Caco-2 (cell line): ENCODE results near the gene SCP2. TPM values are rescaled to one million over a fixed set of nuclear protein-coding genes. Genes with fewer than 3 reads are reported as not detected.

Experiments
- BruUV-seq: library from RNA; stranded (reverse); fragments of 400-500 nt; replicated peaks from 2 replicates; lab custom pipeline; 2021; lab: Mats Ljungman, UMichigan
- CTCF ChIA-PET: fragments of 300-600 bp; sonication (Branson Sonifier 250); formaldehyde crosslinking; loops from one replicate; lab custom pipeline; 2022; ENCODE audit warnings: antibody characterized with exemption; lab: Charles Lee
- POLR2A ChIA-PET: fragments of 300-600 bp; sonication (Branson Sonifier 250); formaldehyde crosslinking; loops from one replicate; lab custom pipeline; 2022; ENCODE audit warnings: antibody characterized with exemption; lab: Charles Lee
- DNase-seq, 2 experiments: peaks; one replicate each; pipeline versions ENCODE4 v3.0.0 to v3.0.0-alpha.2; 2020 to 2022
- H3K27me3 ChIP-seq: replicated peaks from 2 replicates; pipeline ENCODE4 v1.6.0; 2011; ENCODE audit warnings: low read length; ENCODE audit not compliant: control insufficient read depth, insufficient read depth
- H3K36me3 ChIP-seq: 2 replicates; pipeline ENCODE4 v1.5.1; 2011; ENCODE audit warnings: low read length; ENCODE audit not compliant: control insufficient read depth, insufficient read depth
- H3K4me1 ChIP-seq: fragments of 250-450 bp; sonication (Bioruptor Pico); 2 replicates; pipeline ENCODE4 v1.5.1; 2020; ENCODE audit warnings: mild to moderate bottlenecking
- H3K4me3 ChIP-seq: 2 replicates; pipeline ENCODE4 v1.5.1; 2011; ENCODE audit warnings: low read depth, mild to moderate bottlenecking, control low read depth, low read length
- H3K9me3 ChIP-seq: fragments of 250-450 bp; sonication (Bioruptor Pico); 2 replicates; pipeline ENCODE4 v1.5.1; 2020; ENCODE audit warnings: mild to moderate bottlenecking, moderate library complexity
- H3K27ac Mint-ChIP-seq: one replicate; pipeline ENCODE4 v1.8.0; 2022; ENCODE audit warnings: mixed read lengths; ENCODE audit not compliant: unreplicated experiment
- H3K27me3 Mint-ChIP-seq: one replicate; pipeline ENCODE4 v1.8.0; 2022; ENCODE audit warnings: mixed read lengths; ENCODE audit not compliant: insufficient read depth, unreplicated experiment
- H3K36me3 Mint-ChIP-seq: one replicate; pipeline ENCODE4 v1.8.0; 2022; ENCODE audit warnings: mild to moderate bottlenecking, mixed read lengths; ENCODE audit not compliant: insufficient read depth, unreplicated experiment
- H3K4me1 Mint-ChIP-seq: one replicate; pipeline ENCODE4 v1.8.0; 2022; ENCODE audit warnings: low read depth, mixed read lengths; ENCODE audit not compliant: unreplicated experiment
- H3K4me3 Mint-ChIP-seq: one replicate; pipeline ENCODE4 v1.8.0; 2022; ENCODE audit warnings: mild to moderate bottlenecking, moderate library complexity, mixed read lengths; ENCODE audit not compliant: unreplicated experiment
- H3K9me3 Mint-ChIP-seq: one replicate; pipeline ENCODE4 v1.8.0; 2022; ENCODE audit warnings: mixed read lengths; ENCODE audit not compliant: unreplicated experiment
- CTCF ChIP-seq, 2 experiments: fragments of 200-600 bp in 1 of 2; IDR thresholded peaks; 1 replicate in 1 of 2; 2 replicates in 1 of 2; pipeline versions ENCODE4 v1.5.1 to v1.8.0; 2011 to 2022; ENCODE audit warnings: antibody characterized with exemption in 1 of 2, control low read depth in 1 of 2, inconsistent platforms in 1 of 2, low read depth in 1 of 2, low read length in 1 of 2, mild to moderate bottlenecking in 1 of 2, moderate library complexity in 1 of 2; ENCODE audit not compliant: insufficient read depth in 1 of 2, severe bottlenecking in 1 of 2, unreplicated experiment in 1 of 2
- intact Hi-C: fragments of 100-400 bp; cut with micrococcal nuclease; formaldehyde crosslinking; loops from one replicate; pipeline ENCODE4 v1.10.0; 2022; ENCODE audit not compliant: unreplicated experiment
- total RNA-seq: library from RNA; stranded (reverse); gene quantifications from 2 replicates; pipeline ENCODE4 v1.2.3, GENCODE V29; 2022

The SCP2 gene
- total RNA-seq, 1 experiment from 2014 or later: 67.0 TPM

- H3K9me3 Mint-ChIP-seq: no peaks in the 10 kb centered on the region
- no peaks in the 10 kb centered on the region for H3K9me3 ChIP-seq
- no peaks in the 10 kb centered on the region for H3K27me3 Mint-ChIP-seq
- no peak overlapping the region for H3K27ac Mint-ChIP-seq
- no peaks in the 10 kb centered on the region for H3K4me1 ChIP-seq
- intact Hi-C loops: no loop called here
- ChIA-PET CTCF (no interaction called here), POLR2A (no interaction called here)
- H3K4me1 Mint-ChIP-seq: no peaks in the 10 kb centered on the region
- H3K36me3 Mint-ChIP-seq: peaks cover 17% of the 10 kb centered on the region
- H3K4me3 ChIP-seq: no peak overlapping the region
- no peak for DNase-seq
- no peaks in the 10 kb centered on the region for H3K27me3 ChIP-seq
- H3K36me3 ChIP-seq: no peaks in the 10 kb centered on the region
- no peak for TF ChIP-seq CTCF (IDR thresholded peaks at IDR 0.05; ENCODE audit: insufficient read depth in 1 of 2, low read depth in 1 of 2, low read length in 1 of 2, severe bottlenecking in 1 of 2, unreplicated experiment in 1 of 2)
- no peak overlapping the region for H3K4me3 Mint-ChIP-seq
- no TSS peak for BruUV-seq
Observed at GRCh38 chr1:52915211-52915854, 11.7 kb upstream of the SCP2 start.

GRCh38 chr1:52915855-52916220, 11.2 kb upstream of the SCP2 start:
- DNase-seq: no peak
- intact Hi-C loops: no loop called here
- POLR2A ChIA-PET: no interaction called here
- Mint-ChIP-seq H3K27ac (no peak overlapping the region), H3K4me3 (no peak overlapping the region), H3K27me3 (no peaks in the 10 kb centered on the region), H3K36me3 (peaks cover 17% of the 10 kb centered on the region), H3K9me3 (no peaks in the 10 kb centered on the region), H3K4me1 (no peaks in the 10 kb centered on the region)
- Histone ChIP-seq H3K9me3 (no peaks in the 10 kb centered on the region), H3K4me3 (no peak overlapping the region), H3K4me1 (no peaks in the 10 kb centered on the region), H3K36me3 (no peaks in the 10 kb centered on the region), H3K27me3 (no peaks in the 10 kb centered on the region)
- no peak for TF ChIP-seq CTCF (IDR thresholded peaks at IDR 0.05; ENCODE audit: insufficient read depth in 1 of 2, low read depth in 1 of 2, low read length in 1 of 2, severe bottlenecking in 1 of 2, unreplicated experiment in 1 of 2)
- CTCF ChIA-PET: no interaction called here
- BruUV-seq: no TSS peak

- Histone ChIP-seq H3K9me3 (no peaks in the 10 kb centered on the region), H3K4me3 (no peak overlapping the region), H3K36me3 (no peaks in the 10 kb centered on the region), H3K27me3 (no peaks in the 10 kb centered on the region), H3K4me1 (no peaks in the 10 kb centered on the region)
- H3K27me3 Mint-ChIP-seq: no peaks in the 10 kb centered on the region
- H3K9me3 Mint-ChIP-seq: no peaks in the 10 kb centered on the region
- no peaks in the 10 kb centered on the region for H3K4me1 Mint-ChIP-seq
- CTCF ChIA-PET: no interaction called here
- no peak overlapping the region for H3K27ac Mint-ChIP-seq
- POLR2A ChIA-PET: no interaction called here
- no peak for DNase-seq
- TF ChIP-seq CTCF (IDR thresholded peaks at IDR 0.05; ENCODE audit: insufficient read depth in 1 of 2, low read depth in 1 of 2, low read length in 1 of 2, severe bottlenecking in 1 of 2, unreplicated experiment in 1 of 2): no peak
- no TSS peak for BruUV-seq
- H3K4me3 Mint-ChIP-seq: no peak overlapping the region
- H3K36me3 Mint-ChIP-seq: peaks cover 17% of the 10 kb centered on the region
- intact Hi-C loops: no loop called here
Observed at GRCh38 chr1:52916241-52916975, 10.7 kb upstream of the SCP2 start.
